ENCODE measurements around the gene CHST8. TPM values are rescaled to one million over a fixed set of nuclear protein-coding genes. Genes with fewer than 3 reads are reported as not detected.

CHST8 gene
- total and polyA plus RNA-seq, 9 donors: 0.48 to 2.5 (median 1.0) TPM; not detected in 1

DNA sequence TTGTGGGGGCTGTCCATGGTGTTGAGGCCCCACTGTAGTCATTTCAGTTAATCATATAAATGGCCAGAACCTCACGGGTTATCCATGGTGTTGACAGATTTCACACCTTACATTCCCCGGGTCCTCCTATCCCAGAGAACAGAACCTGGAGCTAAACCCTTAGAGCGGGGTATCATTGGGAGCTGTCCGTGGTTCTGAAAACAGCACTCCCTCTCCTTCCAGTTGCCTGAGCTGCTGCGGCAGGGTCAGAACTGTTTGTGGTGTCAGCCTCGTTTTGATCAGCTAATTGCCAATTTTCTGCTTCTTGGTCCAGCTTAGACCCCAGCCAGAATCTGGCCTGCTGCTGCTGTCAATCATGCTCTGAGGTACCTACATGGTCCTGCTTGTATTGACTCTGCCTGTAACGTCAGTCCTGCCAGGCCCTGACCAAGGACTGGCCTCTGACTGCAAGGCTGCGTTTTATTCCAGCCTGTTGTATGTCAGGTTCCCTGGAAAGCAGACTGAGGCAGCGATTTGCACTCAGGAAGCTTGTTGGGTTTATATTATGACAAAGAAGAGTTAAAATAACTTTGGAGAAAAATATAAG is 119.2 kb downstream of the CHST8 start:
- TF ChIP-seq, protein P1, sequence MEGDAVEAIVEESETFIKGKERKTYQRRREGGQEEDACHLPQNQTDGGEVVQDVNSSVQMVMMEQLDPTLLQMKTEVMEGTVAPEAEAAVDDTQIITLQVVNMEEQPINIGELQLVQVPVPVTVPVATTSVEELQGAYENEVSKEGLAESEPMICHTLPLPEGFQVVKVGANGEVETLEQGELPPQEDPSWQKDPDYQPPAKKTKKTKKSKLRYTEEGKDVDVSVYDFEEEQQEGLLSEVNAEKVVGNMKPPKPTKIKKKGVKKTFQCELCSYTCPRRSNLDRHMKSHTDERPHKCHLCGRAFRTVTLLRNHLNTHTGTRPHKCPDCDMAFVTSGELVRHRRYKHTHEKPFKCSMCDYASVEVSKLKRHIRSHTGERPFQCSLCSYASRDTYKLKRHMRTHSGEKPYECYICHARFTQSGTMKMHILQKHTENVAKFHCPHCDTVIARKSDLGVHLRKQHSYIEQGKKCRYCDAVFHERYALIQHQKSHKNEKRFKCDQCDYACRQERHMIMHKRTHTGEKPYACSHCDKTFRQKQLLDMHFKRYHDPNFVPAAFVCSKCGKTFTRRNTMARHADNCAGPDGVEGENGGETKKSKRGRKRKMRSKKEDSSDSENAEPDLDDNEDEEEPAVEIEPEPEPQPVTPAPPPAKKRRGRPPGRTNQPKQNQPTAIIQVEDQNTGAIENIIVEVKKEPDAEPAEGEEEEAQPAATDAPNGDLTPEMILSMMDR (IDR thresholded peaks at IDR 0.05): no peak
- TF ChIP-seq POLR2A (IDR thresholded peaks at IDR 0.05): no peak
- no peak for TF ChIP-seq EP300 (IDR thresholded peaks at IDR 0.05)
- 8 to 20% (median 20%) methylated on average over 9 of the region's 9 CpGs for WGBS, 3 donors
- peak in 2 of 5 donors; percentile 23 to 40 for DNase-seq
- Histone ChIP-seq H3K4me1 (ENCODE audit: insufficient read depth) (no peaks in the 10 kb centered on the region), H3K9me3 (no peaks in the 10 kb centered on the region), H3K36me3 (no peaks in the 10 kb centered on the region), H3K27ac (no peak overlapping the region), H3K4me3 (no peak overlapping the region), H3K27me3 (no peaks in the 10 kb centered on the region)
- intact Hi-C loops (cut with DNase I): no loop called here

DNA sequence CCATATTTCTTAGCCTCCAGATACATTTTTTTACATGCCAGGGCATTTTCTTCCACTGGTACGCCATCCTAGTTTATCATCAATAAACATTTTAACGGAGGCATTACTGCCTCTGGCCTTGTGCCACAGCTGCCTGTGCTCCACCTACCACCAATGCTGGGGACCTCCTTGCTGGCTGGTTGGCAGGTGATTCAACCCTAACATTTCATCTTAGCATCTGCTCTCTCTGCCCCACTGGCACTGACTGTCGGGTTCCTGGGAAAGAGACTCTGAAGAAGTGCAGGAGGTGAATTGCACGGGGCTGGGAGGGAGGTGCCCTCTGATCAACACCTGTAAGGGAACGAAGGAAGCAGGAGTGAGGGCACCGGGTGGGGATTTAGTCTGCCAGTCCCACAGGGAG is 123.5 kb downstream of the CHST8 start:
- WGBS, 3 donors: 68 to 75% (median 71%) methylated on average over 6 of the region's 6 CpGs
- DNase-seq: no peak
- Histone ChIP-seq H3K4me3 (no peak overlapping the region), H3K9me3 (no peaks in the 10 kb centered on the region), H3K36me3 (no peaks in the 10 kb centered on the region), H3K27me3 (no peaks in the 10 kb centered on the region), H3K4me1 (ENCODE audit: insufficient read depth) (no peaks in the 10 kb centered on the region), H3K27ac (no peak overlapping the region)
- TF ChIP-seq, protein P1 (IDR thresholded peaks at IDR 0.05): no peak
- TF ChIP-seq EP300 (IDR thresholded peaks at IDR 0.05) (no peak), POLR2A (IDR thresholded peaks at IDR 0.05) (no peak)
- intact Hi-C loops (cut with DNase I): no loop called here

DNA sequence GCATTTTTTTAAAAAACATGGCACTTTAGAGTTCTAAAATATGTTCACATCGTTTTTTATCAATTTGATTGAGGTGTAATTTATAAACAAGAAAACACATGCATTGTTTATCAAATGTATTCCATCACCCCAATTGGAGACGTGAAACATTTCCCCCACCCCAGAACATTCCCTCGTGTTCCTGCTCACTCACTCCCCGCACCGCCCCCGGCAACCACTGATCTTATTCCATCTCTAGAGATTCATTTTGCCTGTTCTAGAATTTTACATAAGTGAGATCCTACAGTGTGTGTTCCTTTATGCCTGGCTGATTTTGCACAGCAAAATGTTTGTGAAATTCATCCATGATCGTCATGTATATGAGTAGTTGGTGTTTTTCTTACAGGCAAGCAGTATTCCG is 124.4 kb downstream of the CHST8 start:
- H3K4me1 ChIP-seq (ENCODE audit: insufficient read depth): no peaks in the 10 kb centered on the region
- H3K27me3 ChIP-seq: no peaks in the 10 kb centered on the region
- no peak overlapping the region for H3K4me3 ChIP-seq
- no peak for DNase-seq
- H3K36me3 ChIP-seq: no peaks in the 10 kb centered on the region
- 63 to 73% (median 66%) methylated on average over 8 of the region's 8 CpGs for WGBS, 3 donors
- H3K9me3 ChIP-seq: no peaks in the 10 kb centered on the region
- TF ChIP-seq EP300 (IDR thresholded peaks at IDR 0.05) (no peak), POLR2A (IDR thresholded peaks at IDR 0.05) (no peak)
- TF ChIP-seq, protein P1 (IDR thresholded peaks at IDR 0.05): no peak
- intact Hi-C loops (cut with DNase I): no loop called here
- no peak overlapping the region for H3K27ac ChIP-seq

DNA sequence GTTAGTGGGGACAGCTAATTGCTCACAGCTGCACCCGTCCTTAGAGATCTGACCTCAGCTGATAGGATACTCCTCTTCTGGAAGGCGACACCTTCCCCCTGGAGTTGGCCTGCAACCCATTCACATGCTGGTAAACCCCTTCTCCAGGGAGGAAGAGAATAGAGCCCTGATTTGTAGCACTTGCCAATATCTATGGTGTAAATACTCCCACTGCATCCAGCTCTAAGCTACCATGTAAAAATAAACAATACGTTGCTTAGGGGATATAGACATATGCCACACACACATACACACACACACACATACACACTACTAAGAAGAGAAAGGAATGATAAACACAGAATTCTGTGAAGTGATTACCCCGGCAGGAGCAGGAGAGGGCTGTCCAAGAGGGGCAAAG is 125.5 kb downstream of the CHST8 start:
- intact Hi-C loops (cut with DNase I): no loop called here
- Histone ChIP-seq H3K36me3 (no peaks in the 10 kb centered on the region), H3K27ac (no peak overlapping the region), H3K4me1 (ENCODE audit: insufficient read depth) (no peaks in the 10 kb centered on the region), H3K9me3 (no peaks in the 10 kb centered on the region), H3K27me3 (no peaks in the 10 kb centered on the region), H3K4me3 (no peak overlapping the region)
- no peak for DNase-seq
- no peak for TF ChIP-seq EP300 (IDR thresholded peaks at IDR 0.05)
- TF ChIP-seq, protein P1 (IDR thresholded peaks at IDR 0.05): no peak
- TF ChIP-seq POLR2A (IDR thresholded peaks at IDR 0.05): no peak
- 32 to 47% (median 43%) methylated on average over 4 of the region's 4 CpGs for WGBS, 3 donors
